PC-9 (cell line): ENCODE measurements around the gene HAUS5. TPM values are rescaled to one million over a fixed set of nuclear protein-coding genes. Genes with fewer than 3 reads are reported as not detected.

Experiments
- BruUV-seq: library from RNA; stranded (reverse); fragments of 400-500 nt; replicated peaks from 2 replicates; lab custom pipeline; 2021; lab: Mats Ljungman, UMichigan
- CTCF ChIA-PET: fragments of 300-600 bp; sonication (Branson Sonifier 250); formaldehyde crosslinking; loops from one replicate; lab custom pipeline; 2022; ENCODE audit warnings: antibody characterized with exemption; lab: Charles Lee
- POLR2A ChIA-PET: fragments of 300-600 bp; sonication (Branson Sonifier 250); formaldehyde crosslinking; loops from one replicate; lab custom pipeline; 2022; ENCODE audit warnings: antibody characterized with exemption; ENCODE audit not compliant: unreplicated experiment; lab: Charles Lee
- DNase-seq, 2 experiments: peaks; one replicate each; pipeline versions ENCODE4 v3.0.0 to v3.0.0-alpha.2; 2015 to 2022; ENCODE audit warnings: mixed read lengths in 1 of 2
- H2AFZ ChIP-seq: fragments of 200-600 bp; sonication (generic); 2 replicates; pipeline ENCODE4 v1.8.1; 2017; ENCODE audit warnings: antibody characterized with exemption
- H3F3A ChIP-seq: fragments of 200-600 bp; sonication (generic); 2 replicates; pipeline ENCODE4 v1.8.1; 2017; ENCODE audit warnings: antibody characterized with exemption, mild to moderate bottlenecking, low read depth; ENCODE audit not compliant: insufficient read depth
- H3K27ac ChIP-seq: fragments of 200-600 bp; sonication (generic); 2 replicates; pipeline ENCODE4 v1.6.1; 2016; ENCODE audit warnings: mixed run types
- H3K27me3 ChIP-seq: fragments of 200-600 bp; sonication (generic); 2 replicates; pipeline ENCODE4 v1.6.1; 2016; ENCODE audit warnings: low read depth, mixed run types; ENCODE audit not compliant: insufficient read depth
- H3K36me3 ChIP-seq: fragments of 200-600 bp; sonication (generic); 2 replicates; pipeline ENCODE4 v1.6.1; 2016; ENCODE audit warnings: low read depth, mixed run types
- H3K4me1 ChIP-seq: fragments of 200-600 bp; sonication (generic); replicated peaks from 2 replicates; pipeline ENCODE4 v1.6.1; 2016; ENCODE audit warnings: mixed run types; ENCODE audit not compliant: insufficient read depth
- H3K4me2 ChIP-seq: fragments of 200-600 bp; sonication (generic); 2 replicates; pipeline ENCODE4 v1.6.1; 2017; ENCODE audit warnings: mixed run types
- H3K4me3 ChIP-seq: fragments of 200-600 bp; sonication (generic); 2 replicates; pipeline ENCODE4 v1.6.1; 2016; ENCODE audit warnings: mixed run types
- H3K79me2 ChIP-seq: fragments of 200-600 bp; sonication (generic); 2 replicates; pipeline ENCODE4 v1.6.1; 2017; ENCODE audit warnings: low read depth, mixed run types
- H3K9me2 ChIP-seq: fragments of 200-600 bp; sonication (generic); 2 replicates; pipeline ENCODE4 v1.8.1; 2017; ENCODE audit warnings: mild to moderate bottlenecking; ENCODE audit not compliant: insufficient read depth
- H3K9me3 ChIP-seq: fragments of 200-600 bp; sonication (generic); 2 replicates; pipeline ENCODE4 v1.8.1; 2016; ENCODE audit warnings: low read depth; ENCODE audit not compliant: insufficient read depth
- H4K20me1 ChIP-seq: fragments of 200-600 bp; sonication (generic); 2 replicates; pipeline ENCODE4 v1.8.1; 2017; ENCODE audit not compliant: insufficient read depth
- CTCF ChIP-seq: fragments of 200-600 bp; sonication (generic); conservative IDR thresholded peaks from 2 replicates; pipeline ENCODE4 v1.6.1; 2017; ENCODE audit warnings: mixed run types, antibody characterized with exemption, mild to moderate bottlenecking, moderate library complexity
- EZH2 ChIP-seq: fragments of 200-600 bp; sonication (generic); IDR thresholded peaks from 2 replicates; pipeline ENCODE4 v1.8.0; 2017; ENCODE audit warnings: antibody characterized with exemption, low read depth
- intact Hi-C: fragments of 100-400 bp; cut with micrococcal nuclease; formaldehyde crosslinking; loops from one replicate; pipeline ENCODE4 v1.10.0; 2022; ENCODE audit not compliant: unreplicated experiment
- total RNA-seq: library from RNA; stranded (reverse); gene quantifications from 2 replicates; pipeline ENCODE4 v1.2.3, GENCODE V29; 2021

HAUS5 gene
- total RNA-seq, 1 experiment from 2014 or later = 21.7 TPM

GRCh38 chr19:35666251-35666913 lies 53.8 kb downstream of the HAUS5 start, which contains the start of gene UPK1A:
TSS of gene UPK1A (plus strand) at chr19:35666517. CDS start at chr19:35666813, 296 bp downstream.
- CTCF ChIA-PET = no interaction called here
- no peak for DNase-seq
- POLR2A ChIA-PET = no interaction called here
- Histone ChIP-seq H2AFZ (no peak within 1 kb of the TSS), H3K9me2 (no peaks in the 10 kb centered on the region), H3K4me1 (no peaks in the 10 kb centered on the region), H3K27ac (no peak within 1 kb of the TSS), H3K4me3 (no peak within 1 kb of the TSS), H3K9me3 (no peaks in the 10 kb centered on the region), H3F3A (peaks cover 8% of the 10 kb centered on the region; the same call in 1 of the 2 replicates), H3K4me2 (no peak within 1 kb of the TSS), H4K20me1 (no peaks in the 10 kb centered on the region), H3K36me3 (no peaks in the 10 kb centered on the region), H3K79me2 (no peaks in the 10 kb centered on the region), H3K27me3 (peaks cover 19% of the 10 kb centered on the region)
- BruUV-seq = no TSS peak
- TF ChIP-seq CTCF = no peak
- no peak for TF ChIP-seq EZH2
- intact Hi-C loops = no loop called here

- Histone ChIP-seq H3K27me3 (peaks cover 19% of the 10 kb centered on the region), H3K4me3 (no peak overlapping the region), H3F3A (peaks cover 6% of the 10 kb centered on the region; the same call in 1 of the 2 replicates), H3K4me2 (no peak overlapping the region), H3K79me2 (no peaks in the 10 kb centered on the region), H3K9me3 (no peaks in the 10 kb centered on the region), H3K9me2 (no peaks in the 10 kb centered on the region), H2AFZ (no peak overlapping the region), H4K20me1 (no peaks in the 10 kb centered on the region), H3K36me3 (no peaks in the 10 kb centered on the region), H3K27ac (no peak overlapping the region), H3K4me1 (peaks cover 6% of the 10 kb centered on the region; the same call in 1 of the 2 replicates)
- no TSS peak for BruUV-seq
- intact Hi-C loops = no loop called here
- DNase-seq = no peak
- ChIA-PET CTCF (no interaction called here), POLR2A (no interaction called here)
- TF ChIP-seq EZH2 = no peak
- no peak for TF ChIP-seq CTCF
Measured at GRCh38 chr19:35669566-35669965, 57.0 kb downstream of the HAUS5 start.

- Histone ChIP-seq H2AFZ (no peak overlapping the region), H4K20me1 (no peaks in the 10 kb centered on the region), H3K4me1 (peaks cover 6% of the 10 kb centered on the region; the same call in 1 of the 2 replicates), H3K4me3 (no peak overlapping the region), H3K36me3 (no peaks in the 10 kb centered on the region), H3K79me2 (no peaks in the 10 kb centered on the region), H3K9me3 (no peaks in the 10 kb centered on the region), H3K4me2 (no peak overlapping the region), H3K27me3 (peaks cover 19% of the 10 kb centered on the region), H3F3A (peaks cover 6% of the 10 kb centered on the region; the same call in 1 of the 2 replicates), H3K9me2 (no peaks in the 10 kb centered on the region), H3K27ac (no peak overlapping the region)
- POLR2A ChIA-PET = no interaction called here
- CTCF ChIA-PET = no interaction called here
- TF ChIP-seq EZH2 (no peak), CTCF (no peak)
- BruUV-seq = no TSS peak
- DNase-seq = no peak
- intact Hi-C loops = no loop called here
Measured at GRCh38 chr19:35669974-35670373, 57.4 kb downstream of the HAUS5 start.
